Stimulated activated CD8-positive, alpha-beta memory T cell treated with anti-CD3 and anti-CD28 coated beads, Interleukin-7, amount 100 ng/mL, for 1 hour (primary cell): ENCODE measurements around the gene REXO1.
A peak's percentile ranks its signal among the peaks of the same experiment; 100 is the strongest.
"Not testable (repeated sequence)": the region's sequence is repeated elsewhere in the genome, so short reads cannot be mapped to it uniquely, and the experiment has no call there.

Experiments used
- DNase-seq, 2 donors: peaks; one replicate each; pipeline ENCODE4 v3.0.0-alpha.2; 2020; ENCODE audit warnings: low read depth in 2 of 2

The REXO1 gene

GRCh38 chr19:1876496-1877279 is 28.4 kb upstream of the REXO1 start:
- DNase-seq: not testable (repeated sequence)

GRCh38 chr19:1875646-1876495 is 27.6 kb upstream of the REXO1 start:
- peak; percentile 73 for DNase-seq

GRCh38 chr19:1875265-1875645 is 27.0 kb upstream of the REXO1 start:
- not testable (repeated sequence) for DNase-seq

- no peak for DNase-seq
Measured at GRCh38 chr19:1874554-1875185, 26.4 kb upstream of the REXO1 start.

- DNase-seq: no peak
Measured at GRCh38 chr19:1873524-1874473, 25.5 kb upstream of the REXO1 start.

- DNase-seq: no peak
Measured at GRCh38 chr19:1872807-1873523, 24.7 kb upstream of the REXO1 start.

- DNase-seq: no peak
Measured at GRCh38 chr19:1871630-1872029, 23.3 kb upstream of the REXO1 start.

GRCh38 chr19:1871140-1871597 is 22.9 kb upstream of the REXO1 start:
- no peak for DNase-seq

- no peak for DNase-seq
Measured at GRCh38 chr19:1868971-1869370, 20.7 kb upstream of the REXO1 start.

- DNase-seq: no peak
Measured at GRCh38 chr19:1867349-1867724, 19.1 kb upstream of the REXO1 start.

GRCh38 chr19:1866693-1867348 is 18.5 kb upstream of the REXO1 start:
- no peak for DNase-seq

- DNase-seq: no peak
Measured at GRCh38 chr19:1865172-1866010, 17.1 kb upstream of the REXO1 start.

GRCh38 chr19:1864480-1865171 is 16.3 kb upstream of the REXO1 start:
- no peak for DNase-seq

- DNase-seq: peak; percentile 81 to 84
Measured at GRCh38 chr19:1863638-1864479, 15.6 kb upstream of the REXO1 start.

GRCh38 chr19:1863328-1863637 is 15.0 kb upstream of the REXO1 start, which contains the start of gene KLF16:
Gene KLF16 (minus strand): TSS chr19:1863579. CDS start chr19:1863497, 82 bp downstream.
- no peak for DNase-seq

GRCh38 chr19:1862424-1863327 is 14.4 kb upstream of the REXO1 start:
- no peak for DNase-seq

- DNase-seq: no peak
Measured at GRCh38 chr19:1862068-1862423, 13.8 kb upstream of the REXO1 start.
